Cardiac muscle cell (in vitro differentiated cells and primary cell): ENCODE results near the gene HLA-DOB. TPM values are rescaled to one million over a fixed set of nuclear protein-coding genes. Genes with fewer than 3 reads are reported as not detected.

Experiments used
- DNase-seq, 2 donors: peaks; one replicate each; pipeline versions ENCODE4 v3.0.0 to v3.0.0-alpha.2; 2010 to 2017; ENCODE audit warnings: low read depth in 1 of 2, low spot score in 1 of 2
- H3K27ac ChIP-seq: fragments of 200-600 bp; sonication (generic); 2 replicates; pipeline ENCODE4 v1.5.1; 2016
- H3K27me3 ChIP-seq: fragments of 200-600 bp; sonication (generic); 2 replicates; pipeline ENCODE4 v1.6.0; 2016; ENCODE audit warnings: control low read depth
- H3K36me3 ChIP-seq: fragments of 200-600 bp; sonication (generic); 2 replicates; pipeline ENCODE4 v1.5.1; 2016; ENCODE audit warnings: control low read depth
- H3K4me1 ChIP-seq: fragments of 200-600 bp; sonication (generic); 2 replicates; pipeline ENCODE4 v1.8.1; 2017; ENCODE audit warnings: low read depth, mild to moderate bottlenecking, mixed run types
- H3K4me3 ChIP-seq: fragments of 200-600 bp; sonication (generic); 2 replicates; pipeline ENCODE4 v1.5.1; 2016; ENCODE audit warnings: mild to moderate bottlenecking
- H3K9me3 ChIP-seq: fragments of 200-600 bp; sonication (generic); 2 replicates; pipeline ENCODE4 v1.5.1; 2017; ENCODE audit warnings: low read depth, mild to moderate bottlenecking, control low read depth
- polyA plus RNA-seq: library from polyadenylated mRNA; unstranded; fragments of >200 nt; fragmentation: Nextera tagmentation; extraction: Ambion mirVana; gene quantifications from 2 replicates; pipeline ENCODE4 v1.2.1, GENCODE V29; 2016
- total RNA-seq: library from RNA; depleted of rRNA; stranded (reverse); fragments of >200 nt; gene quantifications from 2 replicates; pipeline ENCODE4 v1.2.3, GENCODE V29; 2016
- TF ChIP-seq, protein P1 (sequence below): IDR thresholded peaks from 2 replicates; pipeline ENCODE4 v1.5.1; 2012; ENCODE audit warnings: low read depth, mild to moderate bottlenecking, low read length

The HLA-DOB gene
- total and polyA plus RNA-seq, 2 experiments from 2014 or later = not detected

- Histone ChIP-seq H3K27ac (no peak overlapping the region), H3K4me1 (peaks cover 3% of the 10 kb centered on the region), H3K4me3 (no peak overlapping the region), H3K9me3 (no peaks in the 10 kb centered on the region), H3K27me3 (peaks cover 82% of the 10 kb centered on the region), H3K36me3 (no peaks in the 10 kb centered on the region)
- TF ChIP-seq, protein P1, sequence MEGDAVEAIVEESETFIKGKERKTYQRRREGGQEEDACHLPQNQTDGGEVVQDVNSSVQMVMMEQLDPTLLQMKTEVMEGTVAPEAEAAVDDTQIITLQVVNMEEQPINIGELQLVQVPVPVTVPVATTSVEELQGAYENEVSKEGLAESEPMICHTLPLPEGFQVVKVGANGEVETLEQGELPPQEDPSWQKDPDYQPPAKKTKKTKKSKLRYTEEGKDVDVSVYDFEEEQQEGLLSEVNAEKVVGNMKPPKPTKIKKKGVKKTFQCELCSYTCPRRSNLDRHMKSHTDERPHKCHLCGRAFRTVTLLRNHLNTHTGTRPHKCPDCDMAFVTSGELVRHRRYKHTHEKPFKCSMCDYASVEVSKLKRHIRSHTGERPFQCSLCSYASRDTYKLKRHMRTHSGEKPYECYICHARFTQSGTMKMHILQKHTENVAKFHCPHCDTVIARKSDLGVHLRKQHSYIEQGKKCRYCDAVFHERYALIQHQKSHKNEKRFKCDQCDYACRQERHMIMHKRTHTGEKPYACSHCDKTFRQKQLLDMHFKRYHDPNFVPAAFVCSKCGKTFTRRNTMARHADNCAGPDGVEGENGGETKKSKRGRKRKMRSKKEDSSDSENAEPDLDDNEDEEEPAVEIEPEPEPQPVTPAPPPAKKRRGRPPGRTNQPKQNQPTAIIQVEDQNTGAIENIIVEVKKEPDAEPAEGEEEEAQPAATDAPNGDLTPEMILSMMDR = no peak
- no peak for DNase-seq
Observed at GRCh38 chr6:32842690-32843089, 25.9 kb upstream of the HLA-DOB start.

GRCh38 chr6:32842021-32842650 is 25.3 kb upstream of the HLA-DOB start:
- TF ChIP-seq, protein P1 = no peak
- DNase-seq = no peak
- peaks cover 5% of the 10 kb centered on the region for H3K4me1 ChIP-seq
- H3K9me3 ChIP-seq = no peaks in the 10 kb centered on the region
- peaks cover 76% of the 10 kb centered on the region for H3K27me3 ChIP-seq
- H3K4me3 ChIP-seq = no peak overlapping the region
- no peaks in the 10 kb centered on the region for H3K36me3 ChIP-seq
- H3K27ac ChIP-seq = no peak overlapping the region

GRCh38 chr6:32840604-32841246 is 23.9 kb upstream of the HLA-DOB start:
- Histone ChIP-seq H3K27ac (no peak overlapping the region), H3K27me3 (peaks cover 65% of the 10 kb centered on the region)
- TF ChIP-seq, protein P1 = no peak

GRCh38 chr6:32839356-32839755 is 22.6 kb upstream of the HLA-DOB start:
- Histone ChIP-seq H3K27me3 (peaks cover 59% of the 10 kb centered on the region), H3K27ac (no peak overlapping the region)
- TF ChIP-seq, protein P1 = no peak

More at GRCh38 chr6:32840604-32841246, 23.9 kb upstream of the HLA-DOB start:
- Histone ChIP-seq H3K9me3 (no peaks in the 10 kb centered on the region), H3K4me3 (no peak overlapping the region), H3K4me1 (peaks cover 5% of the 10 kb centered on the region), H3K36me3 (no peaks in the 10 kb centered on the region)
- no peak for DNase-seq

GRCh38 chr6:32838114-32838958 is 21.5 kb upstream of the HLA-DOB start, which contains the start of gene TAP2:
Gene TAP2 (minus strand): TSS chr6:32838739. CDS start chr6:32838233, 506 bp downstream.
- peaks cover 48% of the 10 kb centered on the region for H3K27me3 ChIP-seq

More at GRCh38 chr6:32839356-32839755, 22.6 kb upstream of the HLA-DOB start:
- peaks cover 5% of the 10 kb centered on the region for H3K4me1 ChIP-seq
- DNase-seq = no peak
- H3K36me3 ChIP-seq = no peaks in the 10 kb centered on the region
- H3K4me3 ChIP-seq = no peak overlapping the region
- H3K9me3 ChIP-seq = no peaks in the 10 kb centered on the region

More at GRCh38 chr6:32838114-32838958, 21.5 kb upstream of the HLA-DOB start, which contains the start of gene TAP2:
- Histone ChIP-seq H3K4me3 (peak within 1 kb of the TSS; percentile 85), H3K9me3 (no peaks in the 10 kb centered on the region), H3K36me3 (no peaks in the 10 kb centered on the region), H3K4me1 (peaks cover 5% of the 10 kb centered on the region), H3K27ac (peak within 1 kb of the TSS; percentile 59)
- TF ChIP-seq, protein P1 = peak; percentile 91
- peak; percentile 94 for DNase-seq
